Purkinje cell (primary cell): Measurements from ENCODE around the gene SMC3. TPM values are rescaled to one million over a fixed set of nuclear protein-coding genes. Genes with fewer than 3 reads are reported as not detected.

Experiments
- polyA plus RNA-seq: library from polyadenylated mRNA; unstranded; fragments of >200 nt; fragmentation: Nextera tagmentation; gene quantifications from 2 replicates; pipeline ENCODE4 v1.2.1, GENCODE V29; 2014

Gene SMC3
- polyA plus RNA-seq = 68.2 and 103 TPM in 2 replicates

GRCh38 chr10:110567201-110568054, at the start of gene SMC3:
TSS of gene SMC3 (plus strand) at chr10:110567695. CDS start at chr10:110567817, 122 bp downstream.

GRCh38 chr10:110643653-110644597, 76.4 kb downstream of the SMC3 start, which contains the start of gene RBM20:
TSS of gene RBM20 (plus strand) at chr10:110644336. CDS start at chr10:110644455, 119 bp downstream.

Other genes with a start within 250 kb of the SMC3 start
- gene DUSP5, start 69.8 kb upstream of the SMC3 start, polyA plus RNA-seq = 1.7 TPM in 2 replicates
- 0.90 and 1.6 TPM in 2 replicates for gene RBM20, start 76.6 kb downstream of the SMC3 start, polyA plus RNA-seq